Bronchial epithelial cell (primary cell): ENCODE results near the gene NACC2. TPM values are rescaled to one million over a fixed set of nuclear protein-coding genes. Genes with fewer than 3 reads are reported as not detected.
"Not testable (repeated sequence)": the region's sequence is repeated elsewhere in the genome, so short reads cannot be mapped to it uniquely, and the experiment has no call there.

Source experiments
- DNase-seq: peaks from one replicate; pipeline ENCODE4 v3.0.0-alpha.2; 2010; ENCODE audit warnings: low read depth
- FAIRE-seq: peaks from 2 replicates; lab custom pipeline; 2011; peaks lifted over from hg19 to GRCh38; lab: Jason Lieb, UNC
- H3K27me3 ChIP-seq: 2 replicates; pipeline ENCODE4 v1.5.1; 2011; ENCODE audit warnings: low read length; ENCODE audit not compliant: control insufficient read depth, insufficient read depth
- H3K36me3 ChIP-seq: 2 replicates; pipeline ENCODE4 v1.5.1; 2011; ENCODE audit warnings: low read length; ENCODE audit not compliant: control insufficient read depth, insufficient read depth
- H3K4me3 ChIP-seq: 2 replicates; pipeline ENCODE4 v1.5.1; 2011; ENCODE audit warnings: mild to moderate bottlenecking, low read depth, low read length, control low read depth
- CTCF ChIP-seq: IDR thresholded peaks from 2 replicates; pipeline ENCODE4 v1.5.1; 2011; ENCODE audit warnings: mild to moderate bottlenecking, moderate library complexity, low read length, control low read depth, inconsistent platforms; ENCODE audit not compliant: insufficient read depth, severe bottlenecking
- total RNA-seq: library from RNA; depleted of rRNA; stranded (reverse); fragments of >200 nt; gene quantifications from 2 replicates; pipeline ENCODE4 v1.2.1, GENCODE V29; 2014

The NACC2 gene
- total RNA-seq, 1 donor from 2014 or later = 7.6 TPM

GRCh38 chr9:136105398-136106135 is 10.5 kb upstream of the NACC2 start:
- DNase-seq = no peak
- H3K4me3 ChIP-seq = no peak overlapping the region
- FAIRE-seq = no peak
- H3K27me3 ChIP-seq = no peaks in the 10 kb centered on the region
- no peak for TF ChIP-seq CTCF
- H3K36me3 ChIP-seq = no peaks in the 10 kb centered on the region

- H3K27me3 ChIP-seq = no peaks in the 10 kb centered on the region
- no peak overlapping the region for H3K4me3 ChIP-seq
- DNase-seq (no peak), FAIRE-seq (no peak)
- no peaks in the 10 kb centered on the region for H3K36me3 ChIP-seq
- TF ChIP-seq CTCF = no peak
Measured at GRCh38 chr9:136104916-136105315, 9.8 kb upstream of the NACC2 start.

- FAIRE-seq (no peak), DNase-seq (no peak)
- H3K27me3 ChIP-seq = no peaks in the 10 kb centered on the region
- H3K4me3 ChIP-seq = no peak overlapping the region
- H3K36me3 ChIP-seq = no peaks in the 10 kb centered on the region
- no peak for TF ChIP-seq CTCF
Measured at GRCh38 chr9:136104488-136104800, 9.4 kb upstream of the NACC2 start.

GRCh38 chr9:136103651-136104487 is 8.8 kb upstream of the NACC2 start:
- DNase-seq (no peak), FAIRE-seq (no peak)
- no peak for TF ChIP-seq CTCF
- Histone ChIP-seq H3K4me3 (no peak overlapping the region), H3K36me3 (no peaks in the 10 kb centered on the region), H3K27me3 (peaks cover 2% of the 10 kb centered on the region)

- not testable (repeated sequence) for H3K27me3 ChIP-seq, H3K36me3 ChIP-seq, H3K4me3 ChIP-seq, DNase-seq, FAIRE-seq
Measured at GRCh38 chr9:136101615-136102074, 6.6 kb upstream of the NACC2 start.

GRCh38 chr9:136100700-136101614 is 5.9 kb upstream of the NACC2 start:
- FAIRE-seq = no peak
- H3K4me3 ChIP-seq = no peak overlapping the region
- no peaks in the 10 kb centered on the region for H3K36me3 ChIP-seq
- TF ChIP-seq CTCF = no peak
- DNase-seq = no peak
- H3K27me3 ChIP-seq = peaks cover 3% of the 10 kb centered on the region
